Middle frontal gyrus (tissue), 1 donor: ENCODE measurements around the gene RNF112.

Source experiments
- DNase-seq: peaks from one replicate; pipeline ENCODE4 v3.0.0-alpha.2; 2015; ENCODE audit warnings: low spot score; ENCODE audit errors: extremely low spot score

RNF112 gene

DNA sequence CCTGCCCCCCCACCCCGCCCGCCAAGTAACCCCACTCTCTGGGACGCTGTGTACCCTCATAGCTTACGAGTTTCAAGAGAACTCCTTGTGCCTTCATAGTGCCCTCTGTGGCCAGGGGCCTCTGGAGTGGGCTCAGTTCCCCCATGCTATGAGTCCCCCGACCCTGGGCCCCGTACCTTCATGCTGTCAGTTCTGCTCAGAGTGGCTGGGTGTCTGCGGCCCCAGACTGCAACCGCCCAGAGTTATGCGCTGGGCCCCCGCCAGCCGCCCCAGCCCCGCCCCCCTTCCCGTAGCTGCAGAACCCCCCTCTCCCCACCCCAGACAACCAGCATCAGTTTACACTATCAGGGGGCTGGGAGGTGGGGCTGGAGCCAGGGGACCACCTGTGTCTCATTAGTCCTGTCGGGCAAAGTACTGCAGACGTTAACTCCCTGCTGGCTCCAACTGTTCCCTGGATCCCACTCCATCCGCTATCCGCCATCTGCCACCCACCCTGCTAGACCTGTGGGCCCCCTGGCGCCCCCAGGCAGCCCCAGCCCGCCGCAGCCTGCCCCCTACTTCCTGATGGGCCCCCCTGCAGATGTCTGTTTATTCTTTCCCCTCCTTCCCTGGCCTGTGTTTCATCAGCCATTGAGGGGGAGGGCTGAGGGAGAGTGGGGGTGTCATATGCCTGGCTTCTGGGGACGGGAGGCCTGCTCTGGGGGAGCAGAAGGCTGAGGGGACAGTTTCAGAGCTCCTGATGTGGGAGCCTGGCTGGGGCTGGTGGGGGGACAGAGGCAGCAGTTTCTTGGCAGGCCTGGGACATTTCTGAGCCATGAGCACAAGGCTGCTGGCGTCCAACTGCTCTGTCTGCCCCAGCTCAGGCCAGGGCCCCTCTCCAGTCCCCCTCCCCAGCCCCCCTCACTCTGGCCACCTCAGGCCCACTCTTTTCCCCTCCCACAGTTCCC lies 23.8 kb upstream of the RNF112 start, which contains the start of gene MFAP4:
TSS of gene MFAP4 (minus strand) at position 217 of the 947 bp plus-strand sequence. CDS start at position 182, 35 bp downstream.
- no peak for DNase-seq

DNA sequence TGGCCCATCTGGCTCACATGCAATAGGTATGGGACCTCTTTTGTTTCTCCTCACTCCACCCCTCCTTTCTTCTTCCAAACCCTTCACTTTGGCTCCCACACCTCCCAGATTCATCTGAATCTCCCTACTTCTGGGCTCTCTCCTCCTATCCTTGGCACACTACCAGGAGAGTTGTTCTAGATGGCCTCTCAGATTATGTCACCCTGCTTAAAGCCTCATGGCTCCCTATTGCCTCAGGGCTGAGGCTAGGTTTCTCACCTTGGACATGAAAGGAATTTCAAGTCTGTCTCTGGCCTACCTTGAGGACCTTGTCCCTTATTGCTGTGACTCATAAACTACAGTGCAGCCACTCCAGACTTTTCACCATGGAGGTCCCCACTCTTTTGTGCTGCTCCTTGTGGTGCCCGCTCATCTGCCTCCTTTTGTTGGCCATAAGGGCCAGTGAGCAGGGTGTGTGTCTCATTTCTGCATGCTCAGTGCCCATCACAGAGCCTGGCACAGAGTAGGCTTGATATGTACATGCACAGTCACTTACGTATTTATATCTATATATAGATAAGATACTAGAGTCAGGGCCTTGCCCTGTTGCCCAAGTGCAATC lies 23.0 kb upstream of the RNF112 start:
- no peak for DNase-seq

DNA sequence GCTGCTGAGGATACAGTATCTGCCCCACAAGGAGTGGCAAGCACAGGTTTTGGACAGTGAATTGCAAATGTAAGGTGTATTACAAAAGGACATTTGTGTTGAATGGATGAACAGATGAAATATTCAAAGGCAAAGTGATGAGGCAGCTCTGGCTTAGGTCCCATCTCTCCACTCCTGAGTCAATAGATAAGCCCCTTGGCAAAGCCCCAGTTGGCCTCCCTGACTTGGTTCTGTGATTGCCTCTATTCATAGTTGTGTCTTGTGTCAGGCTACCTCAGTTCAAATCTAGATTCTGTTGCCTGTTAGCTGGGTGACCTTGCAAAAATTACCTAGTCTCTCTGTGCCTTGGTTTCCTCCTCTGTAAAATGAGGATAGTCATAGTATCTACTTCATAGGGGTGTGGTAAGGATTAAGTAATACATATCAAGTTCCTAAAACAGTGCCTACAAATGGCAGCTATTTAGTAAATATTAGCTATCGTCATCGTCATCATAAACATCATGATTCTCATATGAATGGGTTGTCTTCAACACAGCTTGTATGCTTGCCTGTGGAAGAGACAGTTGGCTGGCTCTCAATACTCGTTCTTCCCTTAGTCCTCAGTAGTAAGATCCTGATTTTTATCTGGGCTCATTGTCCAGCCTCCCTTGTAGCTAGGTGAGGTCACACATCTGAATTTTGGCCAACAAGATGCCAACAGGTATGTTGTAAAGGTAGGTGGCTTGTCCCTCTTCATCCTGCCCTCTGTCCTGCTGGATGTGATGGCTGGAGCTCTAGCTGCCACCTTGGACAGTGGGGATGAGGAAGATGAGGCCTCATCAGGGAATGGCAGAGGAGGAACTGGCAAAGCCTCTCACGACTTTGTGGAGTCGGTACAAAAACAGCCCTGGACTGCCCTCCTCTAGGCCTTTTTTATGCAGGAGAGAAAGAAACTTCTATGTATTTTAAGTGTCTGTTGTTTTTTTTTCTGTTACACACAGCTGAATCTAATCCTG lies 21.9 kb upstream of the RNF112 start:
- DNase-seq = no peak

DNA sequence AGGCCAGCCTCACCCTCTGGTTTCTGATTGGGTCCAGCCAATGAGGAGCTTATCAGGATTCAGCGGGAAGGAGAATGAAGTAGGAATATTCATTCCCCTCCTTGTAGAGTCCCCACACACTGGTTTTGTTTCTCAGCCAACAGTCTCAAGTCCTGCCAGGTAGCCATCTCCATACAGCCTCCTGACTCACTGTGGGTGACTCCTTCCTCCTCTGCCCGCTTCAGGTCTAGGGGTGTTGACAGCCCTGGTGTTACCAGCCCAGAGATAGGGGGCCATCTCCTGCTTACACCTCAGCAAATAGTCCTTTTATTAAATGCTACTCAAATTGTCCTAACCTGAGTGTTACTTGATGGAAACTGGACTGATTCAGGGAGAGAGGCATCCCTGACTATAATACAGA lies 20.1 kb upstream of the RNF112 start:
- DNase-seq = no peak

DNA sequence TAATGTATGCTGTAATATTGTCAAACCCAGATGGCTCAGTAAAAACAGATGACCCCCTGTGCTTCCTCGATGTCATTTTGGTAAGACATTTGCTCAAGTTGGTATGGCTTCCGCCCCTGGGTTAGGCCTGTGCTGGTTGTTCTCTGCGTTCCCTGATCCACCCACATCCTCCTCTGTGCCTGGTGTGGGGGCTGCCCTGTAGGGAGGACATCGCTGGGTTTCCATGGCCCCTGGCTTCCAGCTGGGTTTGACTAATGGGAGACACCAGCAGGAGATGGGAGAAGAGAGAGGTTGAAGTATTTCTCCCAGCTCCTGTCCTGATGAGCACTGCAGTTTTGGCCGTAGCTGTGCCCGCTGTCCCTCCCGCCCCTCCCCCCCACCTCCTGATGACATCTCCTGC lies 19.6 kb upstream of the RNF112 start:
- no peak for DNase-seq

DNA sequence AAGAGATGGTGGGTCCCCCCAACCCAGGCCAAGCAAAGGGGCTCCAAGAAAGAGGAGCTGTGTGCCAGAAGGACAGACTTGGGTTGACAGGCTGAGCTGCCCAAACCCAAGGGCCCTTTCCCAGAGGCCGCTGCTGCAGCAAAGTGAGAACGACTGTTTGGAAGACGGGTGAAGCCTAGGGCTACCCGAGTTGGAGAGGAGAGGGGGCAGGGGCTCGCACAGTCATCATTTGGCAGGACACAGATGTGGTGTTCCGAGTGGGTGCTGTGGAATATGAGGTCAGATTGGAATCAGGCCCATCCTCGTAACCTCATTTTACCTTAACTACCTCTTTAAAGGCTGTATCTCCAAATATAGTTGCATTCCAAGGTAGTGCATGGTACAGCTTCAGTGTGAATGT lies 18.7 kb upstream of the RNF112 start:
- DNase-seq = no peak

DNA sequence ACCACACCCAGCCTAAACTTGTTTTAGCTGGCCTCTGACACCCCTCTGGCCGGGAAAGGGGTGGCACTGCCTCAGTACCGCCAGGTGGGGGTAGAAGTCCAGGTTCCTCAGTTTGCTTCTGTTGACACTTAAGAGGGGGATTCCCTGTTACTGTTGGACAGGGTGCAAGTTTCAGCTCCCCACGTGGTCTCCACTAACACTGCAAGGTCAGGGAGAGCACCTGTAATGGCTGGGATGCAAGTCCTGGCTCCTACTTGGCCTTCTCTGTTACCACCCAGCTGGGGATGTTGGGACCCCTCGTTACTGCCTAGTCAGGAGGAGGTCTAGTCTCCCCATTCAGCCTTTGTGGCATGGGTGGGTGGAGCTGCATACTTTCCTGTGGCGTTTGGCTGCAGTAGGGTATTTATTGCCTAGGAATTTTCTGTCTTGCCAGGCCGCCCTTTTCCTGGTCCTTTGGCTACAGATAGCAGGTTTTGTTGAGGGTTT lies 13.4 kb upstream of the RNF112 start:
- no peak for DNase-seq

DNA sequence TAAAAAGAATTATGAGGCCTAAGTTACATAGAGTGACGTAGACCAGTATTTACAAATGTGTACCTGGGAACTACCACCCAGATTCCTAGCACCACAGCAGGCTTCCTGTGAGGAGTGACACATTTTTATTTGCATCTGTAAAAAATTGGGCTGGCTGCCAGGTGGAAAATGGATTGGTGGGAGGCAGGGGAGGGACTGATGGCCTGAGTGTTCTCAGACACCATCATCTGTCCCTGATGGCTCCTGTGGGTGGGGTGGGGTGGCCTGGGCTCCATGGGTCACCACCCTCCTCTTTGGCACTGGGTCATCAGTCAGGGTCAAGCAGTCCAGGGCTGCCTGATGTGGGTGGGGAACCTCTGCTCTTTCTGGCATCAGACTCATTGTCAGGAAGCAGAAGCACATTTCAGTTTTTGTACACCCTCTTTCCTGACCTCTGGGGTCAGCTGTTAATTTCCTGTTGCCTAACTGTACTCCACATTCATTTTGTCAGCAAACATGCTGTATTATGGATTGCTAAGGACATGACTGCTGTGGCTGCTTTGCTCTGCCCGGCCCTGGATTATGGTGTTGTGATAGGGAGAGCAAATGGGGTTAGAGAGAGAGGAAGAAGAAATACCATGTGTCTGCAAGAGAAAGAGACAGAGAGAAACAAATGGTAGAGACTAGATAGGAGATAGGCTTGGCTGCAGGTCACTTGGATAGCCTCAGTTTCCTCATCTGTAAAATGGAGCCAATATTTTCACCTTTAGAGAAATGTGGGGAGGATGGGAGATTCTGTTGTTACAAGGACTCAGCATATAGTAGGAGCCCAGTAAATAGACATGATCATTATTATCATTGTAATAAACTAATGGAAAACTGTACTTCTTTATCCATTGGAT lies 12.5 kb upstream of the RNF112 start:
- no peak for DNase-seq

DNA sequence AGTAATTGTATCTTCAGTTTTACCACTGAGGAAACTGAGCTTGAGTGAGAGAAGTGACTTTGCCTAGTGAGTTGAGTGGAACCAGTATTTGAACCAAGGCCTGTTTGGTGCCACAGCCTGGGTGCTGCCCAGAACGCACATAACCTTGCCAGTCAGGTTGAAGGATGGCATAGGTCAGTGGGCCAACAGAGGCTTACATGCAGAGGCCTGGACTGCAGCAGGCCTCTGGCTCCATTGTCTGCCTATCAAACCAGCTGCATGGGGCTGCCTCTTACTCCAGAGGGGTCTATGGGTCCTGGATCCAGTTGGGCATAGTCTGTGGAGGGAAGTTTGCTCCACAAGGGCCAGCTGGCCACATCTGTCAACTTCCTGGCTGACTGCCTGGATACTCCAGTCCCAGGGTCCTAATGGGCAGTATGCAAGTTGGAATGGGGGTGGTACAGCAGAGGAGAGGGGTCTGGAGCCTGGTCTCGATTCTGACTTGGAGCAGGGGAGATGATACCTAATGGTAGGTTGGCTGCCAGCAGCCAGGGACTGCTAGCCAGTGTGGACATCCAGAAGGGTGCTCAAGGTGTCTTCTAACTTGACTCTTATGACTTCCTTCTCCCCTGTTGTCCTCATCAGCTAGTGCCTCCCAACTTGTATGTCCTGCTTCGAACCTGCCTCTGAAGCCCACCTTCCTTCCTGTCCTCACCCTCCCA lies 11.1 kb upstream of the RNF112 start:
- no peak for DNase-seq

DNA sequence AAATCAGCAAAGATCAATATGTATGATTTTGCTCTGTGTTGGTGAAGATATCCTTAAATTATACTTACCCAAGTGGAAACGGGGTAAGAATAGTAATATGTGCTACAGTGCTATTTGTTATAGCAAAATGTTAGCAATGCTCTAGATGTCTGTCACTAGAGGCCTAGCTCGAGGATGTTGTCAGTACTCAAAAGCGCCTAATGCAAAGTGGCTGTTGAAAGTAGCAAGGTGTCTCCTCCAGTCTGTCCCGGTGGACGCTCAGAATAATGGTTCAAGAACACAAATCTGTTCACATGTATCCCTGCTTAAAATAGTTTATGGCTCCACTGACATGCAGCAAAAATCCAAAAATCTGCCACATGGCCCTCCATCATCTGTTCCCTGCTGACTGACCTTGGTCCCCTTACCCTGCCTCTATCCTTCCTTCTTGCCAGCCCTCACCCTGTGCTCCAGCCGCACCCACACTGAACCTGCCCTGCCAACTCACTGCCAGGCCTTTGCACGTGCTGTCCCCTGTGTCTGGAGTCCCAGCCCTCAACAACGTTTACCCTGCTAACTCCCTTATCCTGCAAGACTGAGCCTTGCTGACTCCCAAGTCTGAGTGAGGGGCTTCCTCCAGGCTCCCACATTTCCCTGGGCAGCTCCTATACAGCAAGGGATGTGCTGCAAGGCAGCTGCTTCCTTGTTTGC lies 9.6 kb upstream of the RNF112 start:
- no peak for DNase-seq

DNA sequence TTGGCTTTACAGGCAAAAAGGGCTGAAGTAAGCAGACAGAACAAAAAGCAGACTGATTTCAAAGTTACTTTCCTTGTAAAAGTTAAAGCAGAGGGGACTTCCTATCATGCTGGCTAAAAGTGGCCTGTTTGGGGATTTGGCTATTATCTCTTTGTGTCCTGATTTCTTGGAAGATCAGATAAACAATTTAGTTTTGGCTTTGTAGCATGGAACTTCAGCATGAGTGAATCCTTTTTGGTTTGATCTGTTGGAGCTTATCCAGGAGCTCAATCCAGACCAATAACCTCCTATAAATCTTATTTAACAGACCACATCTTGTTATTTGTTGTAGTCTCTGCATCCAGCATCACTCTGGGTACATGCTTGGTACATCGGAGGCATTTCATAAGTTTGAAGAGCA lies 8.9 kb upstream of the RNF112 start:
- no peak for DNase-seq

DNA sequence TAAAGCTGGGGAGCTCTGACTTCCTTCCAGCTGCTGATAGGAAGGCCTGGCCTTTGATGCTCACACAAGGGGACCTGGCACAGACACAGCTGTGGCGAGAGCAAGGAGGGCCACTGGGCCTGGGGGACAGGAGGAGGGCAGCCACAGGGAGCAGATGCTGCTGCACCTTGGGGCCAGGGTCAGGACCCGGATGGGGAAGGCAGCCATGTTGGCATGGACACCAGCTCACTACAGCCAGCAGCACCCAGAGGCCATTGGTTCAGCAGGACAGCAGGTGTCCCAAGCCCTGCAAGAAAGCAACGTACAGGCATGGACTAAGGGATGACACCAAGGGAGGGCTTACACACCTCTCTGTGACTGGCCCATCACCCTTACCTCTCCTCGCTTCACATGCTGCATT lies 8.0 kb upstream of the RNF112 start:
- no peak for DNase-seq

DNA sequence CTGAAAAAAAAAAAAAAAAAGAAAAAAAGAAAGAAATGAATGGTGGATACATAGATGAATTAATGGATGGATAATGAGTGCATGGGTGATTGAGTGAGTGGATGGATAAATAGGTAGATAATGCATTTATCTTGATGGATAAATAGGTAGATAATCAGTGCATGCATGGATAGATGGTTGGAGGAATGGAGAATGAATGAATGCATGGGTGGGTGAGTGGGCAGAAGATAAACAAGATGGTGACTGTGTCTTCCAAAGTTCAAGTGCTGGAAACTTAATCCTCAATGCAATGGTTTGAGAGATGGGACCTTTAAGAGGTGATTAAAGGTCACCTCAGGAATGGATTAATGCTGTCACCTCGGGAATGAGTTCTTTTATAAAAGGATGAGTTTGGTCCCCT lies 6.8 kb upstream of the RNF112 start:
- no peak for DNase-seq

DNA sequence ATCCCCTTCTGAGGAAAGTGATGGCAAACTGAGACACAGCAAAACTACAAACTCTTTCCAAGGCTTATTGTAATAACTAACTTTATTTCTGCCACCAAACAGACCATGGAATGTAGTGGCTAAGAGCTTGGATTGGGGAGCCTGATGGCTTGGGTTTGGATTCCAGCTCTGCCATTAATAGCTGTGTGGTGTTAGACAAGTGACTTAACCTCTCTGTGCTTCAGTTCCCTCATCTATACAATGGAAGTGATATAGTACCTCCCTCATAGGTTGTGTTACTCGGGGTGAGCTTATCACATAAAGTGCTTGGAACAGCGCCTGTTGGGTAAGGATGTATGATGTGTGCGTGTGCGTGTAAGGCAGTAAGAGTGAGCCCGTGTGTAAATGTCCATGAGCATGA lies 5.9 kb upstream of the RNF112 start:
- DNase-seq = no peak

DNA sequence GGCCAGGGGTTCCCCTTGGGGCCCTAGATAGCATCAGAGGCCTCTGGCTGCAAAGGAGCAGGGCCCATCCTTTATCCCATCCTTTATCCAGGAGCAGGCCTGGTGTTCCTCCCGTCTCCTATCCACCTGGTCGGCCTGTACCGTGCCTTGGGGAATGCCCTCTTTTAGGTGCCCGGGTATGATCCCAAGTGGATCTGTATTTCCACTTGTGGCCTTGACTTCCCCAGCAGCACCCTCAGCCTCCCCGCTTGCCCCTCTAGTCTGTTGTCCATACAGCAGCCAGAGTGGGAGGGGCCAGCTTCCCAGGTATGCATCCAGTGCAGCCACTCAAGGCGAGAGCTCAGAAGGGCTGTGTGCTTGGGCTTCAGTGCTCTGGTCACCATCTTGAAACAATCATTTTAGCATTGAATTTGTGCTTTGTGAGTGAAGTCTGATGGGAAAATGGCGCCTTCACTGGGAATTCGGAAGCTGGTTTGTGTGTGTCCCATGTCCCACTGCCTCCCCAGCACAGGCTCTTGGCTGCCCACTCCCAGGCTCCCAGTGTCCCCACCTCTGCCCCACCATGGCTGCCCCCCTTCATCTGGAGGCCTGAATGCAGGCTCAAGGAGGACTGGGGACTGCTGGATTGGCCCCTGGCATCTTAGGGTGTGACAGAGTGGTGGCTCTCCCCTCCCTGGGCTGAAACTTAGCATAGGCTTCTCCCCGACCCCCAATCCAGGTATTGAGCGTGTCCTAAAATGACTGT lies 3.3 kb upstream of the RNF112 start:
- no peak for DNase-seq

DNA sequence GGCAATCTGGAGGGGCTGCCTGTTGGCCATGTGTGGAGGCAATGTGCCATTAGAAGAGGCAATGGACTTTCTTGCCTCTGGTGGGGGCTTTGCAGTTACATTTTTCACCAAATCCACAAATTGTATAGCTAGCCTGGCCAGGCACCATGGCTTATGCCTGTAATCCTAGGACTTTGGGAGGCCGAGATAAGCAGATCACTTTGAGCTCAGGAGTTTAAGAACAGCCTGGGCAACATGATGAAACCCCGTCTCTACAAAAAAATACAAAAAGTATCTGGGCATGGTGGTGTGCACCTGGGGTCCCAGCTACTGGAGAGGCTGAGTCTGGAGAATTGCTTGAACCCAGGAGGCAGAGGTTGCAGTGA lies 2.7 kb upstream of the RNF112 start:
- no peak for DNase-seq

DNA sequence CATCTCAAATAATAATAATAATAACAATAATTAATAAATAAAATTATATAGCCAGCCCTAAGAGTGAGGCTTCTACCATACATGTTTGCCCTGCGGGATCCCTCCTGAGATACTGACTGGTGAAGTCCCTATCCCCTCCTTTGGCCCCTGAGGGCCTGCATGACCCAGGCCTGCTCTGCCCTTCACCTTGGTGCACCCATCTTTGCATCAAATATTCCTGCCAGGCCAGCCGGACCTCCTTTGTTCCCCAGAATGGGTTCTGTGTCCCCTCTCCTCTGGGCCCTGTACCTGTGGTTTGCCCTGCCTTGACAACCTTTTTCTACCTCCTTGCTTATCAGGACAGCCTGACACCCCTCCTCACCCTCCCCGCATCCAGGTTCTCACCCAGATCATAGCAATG lies 2.0 kb upstream of the RNF112 start:
- no peak for DNase-seq

DNA sequence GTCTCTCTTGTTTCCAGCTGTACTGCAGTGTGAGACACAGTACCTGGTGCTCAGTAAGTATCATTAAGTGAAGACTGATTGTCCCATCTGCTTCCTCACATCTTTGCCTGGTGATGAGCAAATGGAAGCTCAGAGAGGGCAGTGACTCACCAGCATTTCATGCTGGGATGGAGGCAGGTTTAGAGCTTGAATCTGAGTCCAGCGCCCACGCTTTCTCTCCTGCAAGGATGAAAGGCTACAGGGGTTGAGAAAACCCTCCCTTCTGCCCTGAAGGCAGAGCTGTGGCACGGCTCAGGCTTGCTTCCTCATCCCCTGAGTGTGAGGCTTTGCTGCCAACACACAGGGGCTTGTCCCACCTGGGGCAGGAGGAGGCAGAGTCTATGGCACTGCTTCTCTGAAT lies 1.5 kb upstream of the RNF112 start:
- no peak for DNase-seq

DNA sequence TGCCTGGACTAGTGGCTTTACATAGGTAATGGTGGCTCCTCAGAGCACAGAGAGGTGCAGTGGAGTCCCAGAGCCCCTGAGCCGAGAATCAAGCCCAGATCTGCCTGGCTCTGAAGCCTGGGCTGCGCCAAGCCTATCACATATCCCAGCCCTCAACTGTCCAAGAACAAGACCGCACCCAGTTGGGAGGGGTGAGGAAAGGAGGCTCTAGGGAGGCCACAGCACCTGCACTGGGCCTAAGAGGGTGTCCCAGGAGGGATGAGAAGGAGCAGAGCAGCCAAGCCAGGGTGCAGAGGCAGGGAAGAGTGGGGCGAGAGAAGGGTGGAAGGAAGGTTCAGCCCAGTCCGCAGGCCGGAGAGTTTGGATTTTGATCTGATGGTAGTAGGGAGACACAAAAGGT lies 941 bp upstream of the RNF112 start:
- no peak for DNase-seq
